Measurements from ENCODE around the gene NTRK1. TPM values are rescaled to one million over a fixed set of nuclear protein-coding genes. Genes with fewer than 3 reads are reported as not detected.

The NTRK1 gene
- total RNA-seq, 1 experiment from 2014 or later: 0.33 TPM

GRCh38 chr1:156856282-156856785 is 4.3 kb upstream of the NTRK1 start:
- no TSS peak for BruUV-seq (replicated peaks)
- intact Hi-C loops (cut with micrococcal nuclease): no loop called here
- Mint-ChIP-seq H3K9me3 (ENCODE audit: unreplicated experiment) (no peaks in the 10 kb centered on the region), H3K4me1 (ENCODE audit: insufficient read depth, unreplicated experiment) (peaks cover 24% of the 10 kb centered on the region), H3K27me3 (ENCODE audit: insufficient read depth, unreplicated experiment) (peaks cover 35% of the 10 kb centered on the region), H3K36me3 (ENCODE audit: insufficient read depth, unreplicated experiment) (no peaks in the 10 kb centered on the region), H3K27ac (ENCODE audit: low read depth, unreplicated experiment) (no peak overlapping the region), H3K4me3 (ENCODE audit: unreplicated experiment) (no peak overlapping the region)
- ChIA-PET POLR2A (interaction anchor here (1.0 to 2.4 kb wide), 2 partner anchors 9 to 138 kb away, joined by 4 to 7 read pairs; no protein-coding TSS in a partner anchor), CTCF (interaction anchor here (0.6 to 18.7 kb wide), 16 partner anchors 13 to 398 kb away, joined by 3 to 353 read pairs (median 4); partner anchors contain the start of gene PEAR1)
- DNase-seq (ENCODE audit: unreplicated experiment): no peak
- TF ChIP-seq CTCF (IDR thresholded peaks at IDR 0.05; ENCODE audit: unreplicated experiment): no peak

GRCh38 chr1:156857532-156857931 is 3.1 kb upstream of the NTRK1 start:
- Mint-ChIP-seq H3K4me1 (ENCODE audit: insufficient read depth, unreplicated experiment) (peaks cover 18% of the 10 kb centered on the region), H3K27me3 (ENCODE audit: insufficient read depth, unreplicated experiment) (peaks cover 44% of the 10 kb centered on the region), H3K36me3 (ENCODE audit: insufficient read depth, unreplicated experiment) (no peaks in the 10 kb centered on the region), H3K9me3 (ENCODE audit: unreplicated experiment) (no peaks in the 10 kb centered on the region), H3K27ac (ENCODE audit: low read depth, unreplicated experiment) (no peak overlapping the region), H3K4me3 (ENCODE audit: unreplicated experiment) (no peak overlapping the region)
- POLR2A ChIA-PET: interaction anchor here (0.7 to 2.4 kb wide), 3 partner anchors 10 to 230 kb away, joined by 4 to 7 read pairs (median 6); no protein-coding TSS in a partner anchor
- TF ChIP-seq CTCF (IDR thresholded peaks at IDR 0.05; ENCODE audit: unreplicated experiment): no peak
- CTCF ChIA-PET: interaction anchor here (0.5 to 18.7 kb wide), 19 partner anchors 9 to 305 kb away, joined by 3 to 353 read pairs (median 5); partner anchors contain the start of gene PEAR1
- no TSS peak for BruUV-seq (replicated peaks)
- intact Hi-C loops (cut with micrococcal nuclease): no loop called here
- DNase-seq (ENCODE audit: unreplicated experiment): no peak

- intact Hi-C loops (cut with micrococcal nuclease): no loop called here
- Mint-ChIP-seq H3K36me3 (ENCODE audit: insufficient read depth, unreplicated experiment) (no peaks in the 10 kb centered on the region), H3K4me1 (ENCODE audit: insufficient read depth, unreplicated experiment) (peaks cover 18% of the 10 kb centered on the region), H3K27ac (ENCODE audit: low read depth, unreplicated experiment) (no peak overlapping the region), H3K4me3 (ENCODE audit: unreplicated experiment) (no peak overlapping the region), H3K27me3 (ENCODE audit: insufficient read depth, unreplicated experiment) (peaks cover 45% of the 10 kb centered on the region), H3K9me3 (ENCODE audit: unreplicated experiment) (no peaks in the 10 kb centered on the region)
- ChIA-PET CTCF (interaction anchor here (0.6 to 18.7 kb wide), 18 partner anchors 8 to 1218 kb away, joined by 3 to 353 read pairs (median 14); partner anchors contain the start of gene PEAR1), POLR2A (interaction anchor here (1.0 to 1.9 kb wide), 3 partner anchors 20 to 32 kb away, joined by 3 to 8 read pairs (median 4); no protein-coding TSS in a partner anchor)
- DNase-seq (ENCODE audit: unreplicated experiment): no peak
- TF ChIP-seq CTCF (IDR thresholded peaks at IDR 0.05; ENCODE audit: unreplicated experiment): no peak
- BruUV-seq (replicated peaks): no TSS peak
Observed at GRCh38 chr1:156858555-156858956, 2.1 kb upstream of the NTRK1 start.

DNA sequence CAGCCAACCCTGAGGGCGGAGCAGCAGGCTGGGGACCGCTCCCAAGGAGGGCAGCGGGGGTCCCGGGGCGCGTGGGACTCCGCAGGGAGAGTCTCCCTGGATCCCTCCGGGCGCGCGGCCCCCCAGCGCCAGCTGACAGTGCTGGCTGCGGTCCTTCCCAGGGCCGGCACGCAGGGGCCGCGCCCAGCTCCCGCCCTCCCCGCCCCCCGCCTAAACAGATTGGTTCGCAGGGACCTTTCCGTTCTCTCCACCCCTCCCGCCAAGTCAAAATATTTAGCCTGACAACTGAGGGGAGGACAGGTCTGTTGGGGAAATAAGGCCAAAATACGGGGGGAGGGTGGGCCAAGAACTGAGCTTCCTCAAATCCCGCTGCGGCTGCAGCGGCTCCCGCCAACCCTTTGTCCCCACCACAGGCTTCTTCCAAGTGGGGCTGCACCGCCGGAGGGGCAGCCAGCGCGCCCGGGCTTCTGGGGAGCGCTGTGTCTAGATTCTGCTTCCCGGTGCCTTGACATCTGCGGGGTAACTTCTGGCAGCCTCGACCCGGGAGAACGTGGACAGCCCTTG is 1.6 kb upstream of the NTRK1 start, which contains the start of gene INSRR:
INSRR (minus strand) TSS at position 159 of the 564 bp plus-strand sequence. CDS start 496 bp downstream, outside the sequence.
- no peak for TF ChIP-seq CTCF (IDR thresholded peaks at IDR 0.05; ENCODE audit: unreplicated experiment)
- CTCF ChIA-PET: interaction anchor here (0.6 to 18.7 kb wide), 30 partner anchors 9 to 1988 kb away, joined by 3 to 353 read pairs (median 9); partner anchors contain the start of gene PEAR1
- no peaks in the 10 kb centered on the region for H3K9me3 Mint-ChIP-seq (ENCODE audit: unreplicated experiment)
- H3K27me3 Mint-ChIP-seq (ENCODE audit: insufficient read depth, unreplicated experiment): peaks cover 50% of the 10 kb centered on the region
- no peaks in the 10 kb centered on the region for H3K36me3 Mint-ChIP-seq (ENCODE audit: insufficient read depth, unreplicated experiment)
- POLR2A ChIA-PET: interaction anchor here (1.1 to 1.9 kb wide), 4 partner anchors 12 to 31 kb away, joined by 3 to 8 read pairs (median 4); no protein-coding TSS in a partner anchor
- no peak for DNase-seq (ENCODE audit: unreplicated experiment)
- H3K27ac Mint-ChIP-seq (ENCODE audit: low read depth, unreplicated experiment): no peak within 1 kb of the TSS
- H3K4me1 Mint-ChIP-seq (ENCODE audit: insufficient read depth, unreplicated experiment): peaks cover 18% of the 10 kb centered on the region
- intact Hi-C loops (cut with micrococcal nuclease): no loop called here
- BruUV-seq (replicated peaks): no TSS peak
- peak within 1 kb of the TSS; percentile 57 for H3K4me3 Mint-ChIP-seq (ENCODE audit: unreplicated experiment)
